Activated T-helper 17 cell treated with anti-CD3 and anti-CD28 coated beads, Interleukin-2, amount 50 U/mL, for 72 hours (primary cell): Measurements from ENCODE around the gene BPTF. TPM values are rescaled to one million over a fixed set of nuclear protein-coding genes. Genes with fewer than 3 reads are reported as not detected.
"Not testable (repeated sequence)": the region's sequence is repeated elsewhere in the genome, so short reads cannot be mapped to it uniquely, and the experiment has no call there.

Experiments used
- ATAC-seq: fragments of 150-1000 bp; cut with Tn5 transposase; replicated peaks from 2 replicates; pipeline ENCODE4 v1.10.0; 2021; ENCODE audit warnings: mild to moderate bottlenecking, moderate library complexity
- H3K27ac Mint-ChIP-seq: one replicate; pipeline ENCODE4 v1.8.0; 2022; ENCODE audit warnings: mixed read lengths
- H3K27me3 Mint-ChIP-seq: one replicate; pipeline ENCODE4 v1.8.0; 2022; ENCODE audit warnings: mixed read lengths
- H3K36me3 Mint-ChIP-seq: one replicate; pipeline ENCODE4 v1.8.0; 2022; ENCODE audit warnings: low read depth, mild to moderate bottlenecking, mixed read lengths
- H3K4me1 Mint-ChIP-seq: one replicate; pipeline ENCODE4 v1.8.0; 2022; ENCODE audit warnings: mixed read lengths
- H3K4me3 Mint-ChIP-seq: one replicate; pipeline ENCODE4 v1.8.0; 2022; ENCODE audit warnings: mild to moderate bottlenecking, mixed read lengths
- H3K9me3 Mint-ChIP-seq: one replicate; pipeline ENCODE4 v1.8.0; 2022; ENCODE audit warnings: mixed read lengths
- total RNA-seq, 2 donors: library from RNA; stranded (reverse); gene quantifications; one replicate each; pipeline ENCODE4 v1.2.3, GENCODE V29; 2022

The BPTF gene
- total RNA-seq, 2 donors from 2014 or later = 73.7 to 86.4 TPM

GRCh38 chr17:67891481-67892119, 66.3 kb downstream of the BPTF start:
- H3K4me1 Mint-ChIP-seq = no peaks in the 10 kb centered on the region
- H3K4me3 Mint-ChIP-seq = no peak overlapping the region
- H3K36me3 Mint-ChIP-seq = peaks cover 94% of the 10 kb centered on the region
- H3K27ac Mint-ChIP-seq = peak overlapping the region; percentile 52
- no peak for ATAC-seq
- no peaks in the 10 kb centered on the region for H3K9me3 Mint-ChIP-seq
- H3K27me3 Mint-ChIP-seq = no peaks in the 10 kb centered on the region

GRCh38 chr17:67902511-67903231, 77.4 kb downstream of the BPTF start:
- Mint-ChIP-seq H3K27ac (peak overlapping the region; percentile 55), H3K9me3 (no peaks in the 10 kb centered on the region), H3K4me3 (no peak overlapping the region), H3K4me1 (peaks cover 6% of the 10 kb centered on the region), H3K27me3 (no peaks in the 10 kb centered on the region), H3K36me3 (peaks cover 92% of the 10 kb centered on the region)
- peak; percentile 49 for ATAC-seq

GRCh38 chr17:67905298-67905697, 80.0 kb downstream of the BPTF start:
- H3K27me3 Mint-ChIP-seq, H3K4me1 Mint-ChIP-seq, H3K9me3 Mint-ChIP-seq, ATAC-seq, H3K4me3 Mint-ChIP-seq, H3K27ac Mint-ChIP-seq: not testable (repeated sequence)
- H3K36me3 Mint-ChIP-seq = peaks cover 94% of the 10 kb centered on the region

GRCh38 chr17:67910117-67910803, 85.0 kb downstream of the BPTF start:
- Mint-ChIP-seq H3K36me3 (peaks cover 98% of the 10 kb centered on the region), H3K4me3 (peak overlapping the region; percentile 54), H3K4me1 (peaks cover 25% of the 10 kb centered on the region), H3K27ac (peak overlapping the region; percentile 80)
- H3K9me3 Mint-ChIP-seq, ATAC-seq, H3K27me3 Mint-ChIP-seq: not testable (repeated sequence)

- Mint-ChIP-seq H3K4me1 (peaks cover 31% of the 10 kb centered on the region), H3K27ac (peak overlapping the region; percentile 80), H3K36me3 (peaks cover 98% of the 10 kb centered on the region), H3K4me3 (peak overlapping the region; percentile 54), H3K9me3 (no peaks in the 10 kb centered on the region), H3K27me3 (no peaks in the 10 kb centered on the region)
- peak; percentile 96 for ATAC-seq
Measured at GRCh38 chr17:67911059-67911782, 85.9 kb downstream of the BPTF start.

GRCh38 chr17:67912088-67912487, 86.8 kb downstream of the BPTF start:
- H3K4me3 Mint-ChIP-seq = peak overlapping the region; percentile 54
- H3K9me3 Mint-ChIP-seq = no peaks in the 10 kb centered on the region
- peaks cover 31% of the 10 kb centered on the region for H3K4me1 Mint-ChIP-seq
- H3K27ac Mint-ChIP-seq = peak overlapping the region; percentile 4
- no peak for ATAC-seq
- H3K36me3 Mint-ChIP-seq = peaks cover 90% of the 10 kb centered on the region
- no peaks in the 10 kb centered on the region for H3K27me3 Mint-ChIP-seq

GRCh38 chr17:67912656-67913055, 87.4 kb downstream of the BPTF start:
- peak; percentile 42 for ATAC-seq
- peaks cover 86% of the 10 kb centered on the region for H3K36me3 Mint-ChIP-seq
- peak overlapping the region; percentile 4 for H3K27ac Mint-ChIP-seq
- no peaks in the 10 kb centered on the region for H3K9me3 Mint-ChIP-seq
- no peaks in the 10 kb centered on the region for H3K27me3 Mint-ChIP-seq
- H3K4me1 Mint-ChIP-seq = peaks cover 29% of the 10 kb centered on the region
- no peak overlapping the region for H3K4me3 Mint-ChIP-seq

- H3K4me3 Mint-ChIP-seq = no peak overlapping the region
- no peaks in the 10 kb centered on the region for H3K27me3 Mint-ChIP-seq
Measured at GRCh38 chr17:67920212-67920611, 94.9 kb downstream of the BPTF start.

GRCh38 chr17:67922503-67922902, 97.2 kb downstream of the BPTF start:
- H3K4me1 Mint-ChIP-seq = no peaks in the 10 kb centered on the region
- no peaks in the 10 kb centered on the region for H3K27me3 Mint-ChIP-seq
- no peak overlapping the region for H3K4me3 Mint-ChIP-seq
- H3K27ac Mint-ChIP-seq = peak overlapping the region; percentile 61
- ATAC-seq = no peak
- peaks cover 85% of the 10 kb centered on the region for H3K36me3 Mint-ChIP-seq
- no peaks in the 10 kb centered on the region for H3K9me3 Mint-ChIP-seq

More at GRCh38 chr17:67920212-67920611, 94.9 kb downstream of the BPTF start:
- Mint-ChIP-seq H3K9me3 (no peaks in the 10 kb centered on the region), H3K27ac (no peak overlapping the region), H3K4me1 (peaks cover 7% of the 10 kb centered on the region), H3K36me3 (peaks cover 76% of the 10 kb centered on the region)
- no peak for ATAC-seq

- H3K36me3 Mint-ChIP-seq = peaks cover 91% of the 10 kb centered on the region
- H3K4me3 Mint-ChIP-seq, H3K9me3 Mint-ChIP-seq, ATAC-seq, H3K27ac Mint-ChIP-seq, H3K27me3 Mint-ChIP-seq, H3K4me1 Mint-ChIP-seq: not testable (repeated sequence)
Measured at GRCh38 chr17:67928842-67929241, 103.5 kb downstream of the BPTF start.

- ATAC-seq = no peak
- H3K4me3 Mint-ChIP-seq = no peak overlapping the region
- H3K27me3 Mint-ChIP-seq = no peaks in the 10 kb centered on the region
Measured at GRCh38 chr17:67931227-67931626, 105.9 kb downstream of the BPTF start.

GRCh38 chr17:67942810-67943209, 117.5 kb downstream of the BPTF start:
- Mint-ChIP-seq H3K27ac (peak overlapping the region; percentile 7), H3K4me3 (no peak overlapping the region), H3K4me1 (no peaks in the 10 kb centered on the region), H3K36me3 (peaks cover 95% of the 10 kb centered on the region), H3K9me3 (no peaks in the 10 kb centered on the region), H3K27me3 (no peaks in the 10 kb centered on the region)
- peak; percentile 23 for ATAC-seq

More at GRCh38 chr17:67931227-67931626, 105.9 kb downstream of the BPTF start:
- no peaks in the 10 kb centered on the region for H3K9me3 Mint-ChIP-seq
- H3K4me1 Mint-ChIP-seq = no peaks in the 10 kb centered on the region
- H3K36me3 Mint-ChIP-seq = peaks cover 92% of the 10 kb centered on the region
- H3K27ac Mint-ChIP-seq = no peak overlapping the region

GRCh38 chr17:67944035-67944434, 118.7 kb downstream of the BPTF start:
- no peak overlapping the region for H3K27ac Mint-ChIP-seq
- H3K27me3 Mint-ChIP-seq = no peaks in the 10 kb centered on the region
- no peak overlapping the region for H3K4me3 Mint-ChIP-seq
- no peak for ATAC-seq
- no peaks in the 10 kb centered on the region for H3K9me3 Mint-ChIP-seq
- H3K4me1 Mint-ChIP-seq = no peaks in the 10 kb centered on the region
- peaks cover 96% of the 10 kb centered on the region for H3K36me3 Mint-ChIP-seq

GRCh38 chr17:67946513-67946912, 121.2 kb downstream of the BPTF start:
- no peaks in the 10 kb centered on the region for H3K4me1 Mint-ChIP-seq
- no peak for ATAC-seq
- no peaks in the 10 kb centered on the region for H3K9me3 Mint-ChIP-seq
- no peak overlapping the region for H3K4me3 Mint-ChIP-seq
- peaks cover 95% of the 10 kb centered on the region for H3K36me3 Mint-ChIP-seq
- no peaks in the 10 kb centered on the region for H3K27me3 Mint-ChIP-seq
- no peak overlapping the region for H3K27ac Mint-ChIP-seq
